HG03354 (cell line): ENCODE measurements around the gene PTPRN2.
"Not testable (repeated sequence)": the region's sequence is repeated elsewhere in the genome, so short reads cannot be mapped to it uniquely, and the experiment has no call there.

ENCODE experiments used
- ATAC-seq: cut with Tn5 transposase; IDR thresholded peaks from one replicate; pipeline ENCODE4 v1.9.1; 2021; ENCODE audit warnings: mild to moderate bottlenecking; ENCODE audit not compliant: unreplicated experiment, poor library complexity, severe bottlenecking

The PTPRN2 gene

DNA sequence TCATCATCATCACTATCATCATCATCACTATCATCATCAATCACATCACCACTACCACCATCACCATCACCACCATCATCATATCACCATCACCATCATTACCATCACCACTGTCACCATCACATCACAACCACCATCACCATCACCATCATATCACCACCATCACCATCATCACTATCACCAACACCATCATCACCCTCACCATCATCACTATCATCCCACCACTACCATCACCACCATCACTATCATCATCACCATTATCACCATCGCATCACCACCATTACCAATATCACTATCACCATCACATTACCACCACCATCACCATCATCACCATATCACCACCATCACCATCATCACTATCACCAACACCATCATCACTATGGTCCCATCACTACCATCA lies 539.1 kb downstream of the PTPRN2 start:
- ATAC-seq, result no peak

DNA sequence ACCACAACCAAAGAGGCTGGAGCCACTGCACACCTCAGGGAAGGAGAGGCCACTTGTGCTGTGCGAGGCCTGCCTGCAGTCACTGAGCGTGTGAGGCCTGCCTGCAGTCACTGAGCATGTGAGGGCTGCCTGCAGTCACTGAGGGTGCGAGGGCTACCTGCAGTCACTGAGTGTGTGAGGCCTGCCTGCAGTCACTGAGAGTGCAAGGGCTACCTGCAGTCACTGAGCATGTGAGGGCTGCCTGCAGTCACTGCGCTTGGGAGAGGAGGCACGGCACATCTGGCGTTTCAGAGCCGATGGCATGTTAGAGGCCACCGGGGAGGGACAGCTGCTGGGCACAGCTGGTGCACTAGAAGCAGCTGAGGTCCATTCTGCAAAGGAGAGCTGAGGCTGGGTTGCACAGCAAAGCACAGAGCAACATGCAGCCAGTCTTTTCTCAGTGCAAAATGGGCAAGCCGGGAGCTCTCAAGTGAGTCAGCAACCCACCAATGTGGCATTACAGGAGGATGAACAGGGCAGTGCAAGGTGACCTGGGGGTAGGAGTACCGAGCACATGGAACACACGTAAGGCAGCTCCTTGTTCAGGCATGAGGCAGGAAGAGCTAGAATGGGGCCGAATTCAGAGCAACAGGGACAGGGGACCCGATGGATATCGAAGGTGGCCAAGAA lies 540.1 kb downstream of the PTPRN2 start:
- ATAC-seq, result no peak

DNA sequence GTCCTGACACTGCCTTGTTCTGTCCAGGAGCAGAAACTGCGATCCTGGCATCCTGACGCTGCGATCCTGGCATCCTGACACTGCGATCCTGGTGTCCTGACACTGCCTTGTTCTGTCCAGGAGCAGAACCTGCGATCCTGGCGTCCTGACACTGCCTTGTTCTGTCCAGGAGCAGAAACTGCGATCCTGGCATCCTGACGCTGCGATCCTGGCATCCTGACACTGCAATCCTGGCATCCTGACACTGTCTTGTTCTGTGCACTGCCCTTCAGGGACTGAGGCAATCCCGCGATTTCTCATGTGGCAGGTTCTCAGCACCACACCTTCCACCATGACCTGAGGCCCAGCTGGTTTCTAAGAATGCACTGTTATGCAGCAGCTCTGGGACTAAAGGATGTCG lies 541.4 kb downstream of the PTPRN2 start:
- ATAC-seq, result not testable (repeated sequence)

DNA sequence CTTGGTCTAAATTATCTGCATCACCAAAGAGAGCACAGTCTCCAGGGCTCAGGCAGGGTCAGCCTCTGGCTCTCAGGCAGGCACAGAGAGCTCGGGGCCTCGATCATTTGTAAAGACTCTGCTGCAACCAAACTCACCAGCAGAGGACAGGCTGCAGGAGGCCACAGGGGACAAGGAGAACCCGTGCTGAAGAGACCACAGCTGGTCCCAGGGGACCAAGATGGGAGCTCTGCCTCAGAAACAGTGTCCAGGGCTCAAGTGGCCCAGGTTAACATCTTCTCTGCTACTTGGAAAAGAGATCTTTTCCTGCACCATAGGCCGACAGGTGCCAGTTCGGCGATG lies 543.2 kb downstream of the PTPRN2 start:
- no peak for ATAC-seq

DNA sequence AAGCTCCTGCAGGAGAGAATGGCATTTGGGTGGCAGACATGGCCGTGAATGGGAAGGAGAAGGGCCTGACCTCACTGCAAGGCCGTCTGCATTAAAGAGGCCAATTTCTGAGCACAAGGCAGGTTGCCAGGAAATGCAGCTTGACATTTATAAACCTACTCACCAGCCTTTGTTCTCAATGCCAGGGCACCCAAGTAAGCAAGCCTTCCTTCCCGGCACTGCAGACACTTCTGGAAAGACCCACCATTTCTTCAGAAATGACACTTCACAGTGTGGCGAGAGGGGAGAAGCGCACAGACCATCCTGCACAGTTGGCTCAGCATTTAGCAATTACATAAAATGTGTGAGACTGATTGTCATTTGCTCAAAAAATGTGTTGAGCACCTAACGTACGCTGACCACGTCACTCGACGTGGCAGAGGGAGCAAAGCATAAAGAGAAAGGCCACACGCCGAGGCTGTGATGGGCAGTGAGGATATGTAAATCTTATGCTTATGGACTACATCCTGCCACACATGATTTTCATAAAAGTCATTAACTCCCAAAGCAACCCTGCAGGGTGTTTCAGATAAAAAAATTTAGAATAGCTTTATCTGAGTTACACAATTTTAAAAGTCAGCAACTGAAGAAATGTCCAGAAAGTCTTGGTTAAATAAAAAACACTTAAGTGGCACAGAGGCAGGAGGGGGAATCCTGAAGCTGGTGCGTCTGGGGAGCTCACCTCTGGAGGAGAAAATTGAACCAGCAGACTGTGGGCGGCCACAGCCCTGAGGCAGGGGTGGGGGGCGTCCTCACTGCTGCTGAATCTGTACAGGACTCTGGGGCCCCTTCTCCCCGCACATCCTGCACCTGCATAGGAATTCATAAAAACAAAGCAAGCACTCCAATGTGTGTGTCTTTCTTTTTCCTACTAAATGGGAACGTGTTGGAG lies 543.8 kb downstream of the PTPRN2 start:
- ATAC-seq, result no peak

DNA sequence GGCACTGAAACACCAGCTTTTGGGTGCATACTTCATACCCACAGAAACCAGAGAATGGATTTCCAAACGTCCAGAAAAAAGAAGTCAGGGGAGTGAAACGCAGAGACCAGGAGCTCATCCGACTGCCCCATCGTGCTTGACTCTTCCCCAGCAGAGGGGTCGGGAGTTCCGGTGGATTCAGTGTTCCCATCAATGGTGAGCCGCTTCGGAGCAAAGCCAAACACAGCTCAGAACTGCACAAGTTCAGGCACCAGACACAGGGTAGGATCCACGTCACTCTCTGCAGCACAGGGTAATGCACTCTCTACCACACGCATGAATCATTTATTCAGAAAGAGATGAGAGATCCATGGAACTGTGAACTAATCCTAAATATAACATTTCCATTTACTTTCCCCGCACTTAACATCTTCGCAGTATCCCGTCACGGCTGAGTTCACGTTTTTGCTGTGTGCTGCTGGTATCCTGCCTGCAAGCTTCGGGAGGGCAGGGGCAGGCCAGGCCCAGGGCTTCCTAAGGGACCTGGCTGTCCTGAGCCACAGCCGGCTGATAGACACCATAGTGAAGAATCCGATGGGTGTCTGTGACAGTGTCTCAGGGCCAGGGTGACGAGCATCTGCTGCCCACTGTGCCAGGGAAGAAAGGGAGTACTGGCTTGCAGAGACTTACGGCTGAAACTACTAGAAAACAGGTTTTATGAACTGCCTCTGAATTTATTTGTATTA lies 545.3 kb downstream of the PTPRN2 start:
- no peak for ATAC-seq

DNA sequence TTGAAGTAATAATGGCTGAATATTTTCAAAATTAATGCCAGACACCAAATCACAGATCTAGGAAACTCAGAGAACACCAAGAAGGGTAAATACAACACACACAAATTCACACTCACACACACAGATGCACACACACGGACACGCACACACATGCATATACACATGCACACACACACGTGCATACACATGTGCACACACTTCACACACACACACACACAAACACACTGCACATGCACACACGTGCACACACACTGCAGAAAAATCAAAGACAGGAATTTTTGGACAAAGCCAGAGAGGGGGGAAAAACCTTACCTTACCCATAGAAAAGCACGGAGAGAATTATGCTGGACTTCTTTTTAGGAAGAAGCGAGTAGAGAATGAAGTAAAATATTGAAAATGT lies 547.4 kb downstream of the PTPRN2 start:
- no peak for ATAC-seq

DNA sequence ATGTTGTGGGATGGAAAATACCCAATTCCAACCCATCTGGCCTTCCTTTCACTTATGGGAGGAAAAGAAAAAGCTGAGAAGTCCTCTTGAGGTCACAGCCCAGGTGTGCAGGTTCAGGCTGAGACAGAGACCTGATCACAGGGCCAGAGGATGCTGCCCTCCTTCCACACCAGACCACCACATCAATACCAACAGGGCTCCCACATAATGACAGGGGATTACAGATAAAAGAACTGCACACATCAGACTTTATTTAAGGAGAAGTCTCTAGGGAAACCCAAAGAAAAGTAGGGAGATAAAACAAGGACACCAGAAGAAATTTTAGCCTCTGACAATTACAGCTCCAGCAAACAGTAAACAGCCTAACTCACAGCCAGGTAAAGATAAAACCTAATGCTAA lies 548.4 kb downstream of the PTPRN2 start:
- no peak for ATAC-seq

DNA sequence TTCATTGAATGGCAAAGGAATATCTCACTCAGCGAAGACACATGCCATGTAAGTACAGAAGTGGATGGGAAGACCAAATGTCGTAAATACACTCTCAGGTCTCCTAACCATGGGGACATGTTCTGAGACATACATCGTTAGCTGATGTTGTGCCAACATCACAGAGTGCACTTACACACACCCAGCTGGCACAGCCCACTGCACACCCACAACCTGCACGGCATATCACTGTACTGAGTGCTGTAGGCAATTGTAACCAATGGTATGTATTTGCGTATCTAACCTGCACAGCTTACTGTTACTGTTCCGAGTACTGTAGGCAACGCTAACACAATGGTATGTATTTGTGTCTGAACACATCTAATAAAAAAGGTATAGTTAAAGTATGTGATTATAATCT lies 550.4 kb downstream of the PTPRN2 start:
- ATAC-seq, result no peak

DNA sequence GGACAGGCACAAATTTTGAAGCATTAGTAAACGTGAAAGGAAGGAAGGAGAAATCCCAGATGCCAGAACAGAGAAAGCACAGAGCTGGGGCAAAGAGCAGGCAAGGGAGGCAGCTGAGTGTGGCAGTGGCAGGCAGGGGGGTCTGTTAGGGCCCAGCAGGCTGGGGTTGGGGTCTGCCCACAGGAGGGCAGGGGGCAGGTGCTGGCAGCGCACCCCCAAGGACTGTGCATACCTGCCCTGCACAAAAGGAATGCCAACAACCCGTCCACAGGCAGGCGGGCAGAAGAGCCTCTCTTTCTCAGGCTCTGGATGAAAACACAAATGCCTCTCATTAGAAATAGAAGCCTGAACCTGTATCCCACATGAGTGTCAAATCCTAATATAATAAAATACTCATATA lies 552.3 kb downstream of the PTPRN2 start:
- ATAC-seq, result no peak

DNA sequence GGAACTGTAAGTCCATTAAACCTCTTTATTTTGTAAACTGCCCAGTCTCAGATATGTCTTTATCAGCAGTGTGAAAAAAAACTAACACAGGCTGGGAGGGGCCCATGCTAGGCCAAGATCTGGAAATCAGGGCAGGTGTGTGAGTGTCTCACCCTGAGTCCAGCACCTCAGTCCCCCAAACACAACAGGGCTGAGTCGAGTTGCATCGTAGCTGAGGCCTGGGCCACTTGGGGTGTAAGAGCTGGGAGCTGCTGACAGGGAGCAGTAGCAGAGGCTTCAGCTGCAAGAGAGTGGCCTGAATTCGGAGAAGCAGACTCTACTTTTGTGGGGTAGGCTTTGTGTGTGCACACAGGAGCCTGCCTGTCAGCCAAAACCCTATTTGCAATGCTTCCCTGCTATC lies 553.1 kb downstream of the PTPRN2 start:
- ATAC-seq, result no peak

DNA sequence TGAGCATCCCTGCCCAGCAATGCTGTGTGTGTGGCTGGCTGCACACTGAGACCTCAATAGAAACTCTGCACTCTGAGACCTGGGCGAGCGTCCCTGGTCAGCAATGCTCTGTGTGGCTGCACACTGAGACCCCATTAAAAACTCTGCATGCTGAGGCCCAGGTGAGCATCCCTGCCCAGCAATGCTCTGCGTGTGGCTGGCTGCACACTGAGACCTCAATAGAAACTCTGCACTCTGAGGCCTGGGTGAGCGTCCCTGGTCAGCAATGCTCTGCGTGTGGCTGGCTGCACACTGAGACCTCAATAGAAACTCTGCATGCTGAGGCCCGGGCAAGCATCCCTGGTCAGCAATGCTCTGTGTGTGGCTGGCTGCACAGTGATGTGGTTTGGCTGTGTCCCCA lies 553.7 kb downstream of the PTPRN2 start:
- ATAC-seq, result not testable (repeated sequence)

DNA sequence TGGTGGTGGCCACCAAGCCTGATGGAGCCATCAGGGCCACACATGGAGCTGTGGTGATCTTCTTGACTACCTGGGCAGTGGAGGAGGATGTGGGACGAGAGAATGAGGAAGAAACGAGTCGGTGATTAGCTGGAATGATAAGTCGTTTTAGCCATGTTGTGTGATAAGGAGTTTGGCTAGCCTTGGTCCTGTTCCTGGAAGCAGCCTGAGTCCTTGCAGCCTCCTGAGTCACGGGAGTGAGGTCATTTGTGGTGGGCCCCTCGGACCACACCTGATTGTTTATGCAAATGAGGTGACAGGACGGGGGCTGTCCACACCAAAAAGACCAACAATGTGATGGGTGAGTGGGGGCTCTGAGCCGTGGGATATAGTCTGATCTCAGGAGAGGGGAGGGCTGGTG lies 554.4 kb downstream of the PTPRN2 start:
- no peak for ATAC-seq

DNA sequence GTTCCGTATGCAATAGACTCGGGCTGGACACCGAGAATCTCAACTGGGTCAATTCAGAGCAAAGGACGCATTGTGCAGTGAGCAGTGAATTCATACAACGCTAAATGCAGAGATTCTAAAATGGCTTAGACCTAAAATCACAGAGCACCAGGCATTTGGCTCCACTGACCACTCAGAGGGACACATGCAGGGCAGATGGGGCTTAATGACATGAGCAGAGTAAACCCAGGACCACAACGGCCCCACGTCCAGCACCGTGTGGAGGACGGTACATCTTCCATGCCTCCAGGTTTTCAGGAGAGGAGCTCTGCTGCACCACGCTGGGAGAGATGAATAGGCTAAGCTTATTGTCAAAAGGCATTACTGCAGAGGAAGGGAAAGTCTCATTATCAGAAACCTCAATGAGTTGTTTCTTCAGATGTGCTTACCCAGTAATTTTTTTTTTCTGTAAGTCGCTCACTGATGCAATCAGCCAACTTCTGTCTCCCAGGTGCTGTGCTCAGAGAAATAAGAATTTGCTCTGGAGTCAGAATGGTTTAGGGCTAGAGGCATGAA lies 555.0 kb downstream of the PTPRN2 start:
- ATAC-seq, result no peak

DNA sequence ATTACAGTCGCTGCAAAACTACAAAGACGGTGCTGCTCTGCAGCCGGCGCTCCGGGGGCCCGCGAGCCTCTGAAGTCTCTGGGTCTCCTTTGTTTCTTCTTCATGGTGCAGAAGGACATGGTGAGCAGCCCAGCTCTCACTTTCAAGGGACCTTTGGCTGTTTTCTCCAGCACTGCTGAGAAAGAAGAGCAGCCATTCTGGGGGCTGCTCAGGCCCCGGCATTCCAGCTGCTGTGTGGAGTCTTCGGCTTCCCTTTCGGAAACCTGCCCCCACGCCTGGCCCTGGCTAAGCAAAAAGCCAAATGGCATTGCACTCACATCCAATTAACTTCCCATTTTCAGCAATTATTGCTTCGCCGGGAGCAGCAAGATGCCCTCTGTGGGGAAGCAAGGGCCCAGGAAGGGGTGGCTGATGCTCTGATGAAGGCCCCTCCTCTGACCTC lies 555.7 kb downstream of the PTPRN2 start:
- ATAC-seq, result no peak

DNA sequence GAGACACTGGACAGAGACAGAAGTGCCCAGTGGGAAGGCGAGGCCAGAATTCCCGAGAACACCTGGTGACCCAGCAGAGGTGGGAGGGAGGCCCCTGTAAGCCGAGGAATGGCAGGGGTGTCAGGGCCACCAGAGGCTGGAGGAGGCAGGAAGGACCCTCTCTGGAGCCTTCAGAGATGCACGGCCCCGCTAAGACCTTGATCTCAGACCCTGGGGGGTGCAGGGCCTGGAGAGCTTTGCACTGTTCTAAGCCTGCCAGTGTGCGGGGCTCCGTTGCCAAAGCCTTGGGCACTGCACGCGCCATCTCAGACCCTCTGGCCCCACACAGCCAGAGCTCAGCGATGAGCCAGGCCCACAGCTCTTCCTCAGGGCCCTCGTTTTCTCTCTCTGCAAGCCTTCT lies 557.1 kb downstream of the PTPRN2 start:
- ATAC-seq, result no peak

DNA sequence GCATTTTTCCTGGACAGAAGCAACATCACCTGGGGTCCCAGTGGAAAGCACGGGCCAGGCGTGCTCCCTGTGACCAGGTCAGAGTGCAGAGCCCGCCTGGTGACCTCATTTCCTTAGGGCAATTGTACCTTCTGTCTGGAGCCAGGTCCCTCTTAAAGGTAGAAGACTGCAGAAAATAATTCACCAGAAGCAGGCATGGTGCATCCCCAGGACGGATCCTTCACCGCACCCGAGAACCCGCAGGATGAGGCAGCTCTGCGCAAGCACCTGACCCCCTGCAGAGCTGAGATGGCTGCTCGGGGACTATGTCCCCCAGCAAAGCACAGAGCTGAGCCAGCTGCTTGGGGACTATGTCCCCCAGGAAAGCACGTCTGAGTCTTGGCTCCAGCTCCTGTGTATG lies 557.6 kb downstream of the PTPRN2 start:
- no peak for ATAC-seq

DNA sequence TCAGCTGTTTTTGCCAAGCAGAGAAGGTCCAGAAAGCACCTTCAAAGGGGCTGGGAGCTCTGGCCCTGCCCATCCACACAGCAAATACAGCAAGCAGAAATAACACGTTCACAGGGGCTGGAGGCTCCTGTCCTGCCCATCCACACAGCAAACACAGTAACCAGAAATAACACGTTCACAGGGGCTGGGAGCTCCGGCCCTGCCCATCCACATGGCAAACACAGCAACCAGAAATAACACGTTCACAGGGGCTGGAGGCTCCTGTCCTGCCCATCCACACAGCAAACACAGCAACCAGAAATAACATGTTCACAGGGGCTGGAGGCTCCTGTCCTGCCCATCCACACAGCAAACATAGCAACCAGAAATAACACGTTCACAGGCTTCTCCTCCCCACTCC lies 558.1 kb downstream of the PTPRN2 start:
- ATAC-seq, result no peak

DNA sequence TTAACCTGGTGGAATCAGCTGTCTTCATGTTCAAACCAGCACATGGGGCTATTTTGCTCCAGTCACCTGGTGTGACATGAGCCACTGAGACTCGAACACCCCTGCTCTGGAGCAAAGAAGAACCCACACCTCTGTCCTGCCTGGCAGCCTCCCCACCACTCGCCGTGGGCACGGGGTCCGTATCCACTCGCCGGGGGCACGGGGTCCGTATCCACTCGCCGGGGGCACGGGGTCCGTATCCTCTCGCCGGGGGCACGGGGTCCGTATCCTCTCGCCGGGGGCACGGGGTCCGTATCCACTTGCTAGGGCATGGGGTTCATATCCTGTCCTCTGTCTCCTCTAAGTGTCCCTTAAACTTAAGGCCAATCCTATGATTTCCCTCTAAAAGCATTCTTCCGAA lies 558.7 kb downstream of the PTPRN2 start:
- ATAC-seq, result no peak

DNA sequence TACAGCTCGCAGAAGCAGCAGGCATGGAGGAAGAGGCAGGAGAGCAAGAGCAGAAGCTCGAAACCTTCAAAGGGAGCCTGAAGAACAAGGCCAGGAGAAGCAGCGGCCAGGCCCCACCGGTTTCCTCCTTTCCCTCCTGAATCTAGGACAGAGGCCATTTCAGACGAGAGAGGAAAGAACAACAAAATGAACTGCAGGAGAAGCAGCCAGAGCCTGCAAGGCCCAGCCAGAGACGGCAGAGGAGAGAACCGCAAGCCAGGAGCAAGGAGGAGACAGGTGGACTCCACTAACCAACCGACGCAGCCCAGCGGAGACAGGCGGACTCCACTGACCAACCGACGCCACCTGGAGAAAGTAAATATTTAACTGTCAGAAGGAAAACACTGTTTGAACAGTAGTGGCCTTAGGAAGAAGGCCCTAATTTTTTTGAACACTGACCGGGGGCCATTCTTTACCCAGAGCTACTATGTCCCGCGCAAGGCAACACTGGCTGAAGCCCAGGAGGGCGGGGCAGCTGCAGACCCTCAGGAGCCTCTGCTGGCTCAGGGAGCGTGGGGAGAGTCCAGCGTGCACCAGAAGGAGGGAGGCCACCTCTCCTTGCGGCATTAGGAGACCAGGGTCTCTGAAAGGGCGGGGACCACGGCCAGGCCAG lies 559.2 kb downstream of the PTPRN2 start:
- ATAC-seq, result no peak
